ENCODE data around the gene CPM.
A peak's percentile ranks its signal among the peaks of the same experiment; 100 is the strongest.

The CPM gene

GRCh38 chr12:68956466-68956865 lies 23.5 kb upstream of the CPM start:
- DNase-seq (ENCODE audit: low read depth), result no peak

GRCh38 chr12:68954811-68955210 lies 21.8 kb upstream of the CPM start:
- DNase-seq (ENCODE audit: low read depth), result no peak

GRCh38 chr12:68953536-68953935 lies 20.6 kb upstream of the CPM start:
- DNase-seq (ENCODE audit: low read depth), result no peak

GRCh38 chr12:68951652-68952051 lies 18.7 kb upstream of the CPM start:
- DNase-seq (ENCODE audit: low read depth), result no peak

- DNase-seq (ENCODE audit: low read depth), result no peak
These were observed 17.5 kb upstream of the CPM start for GRCh38 chr12:68950511-68950910.

GRCh38 chr12:68945255-68945654 lies 12.3 kb upstream of the CPM start:
- no peak for DNase-seq (ENCODE audit: low read depth)

GRCh38 chr12:68944296-68945076 lies 11.5 kb upstream of the CPM start:
- no peak for DNase-seq (ENCODE audit: low read depth)

- DNase-seq (ENCODE audit: low read depth), result no peak
These were observed 10.9 kb upstream of the CPM start for GRCh38 chr12:68943848-68944247.

GRCh38 chr12:68940731-68941130 lies 7.8 kb upstream of the CPM start:
- DNase-seq (ENCODE audit: low read depth), result no peak

- no peak for DNase-seq (ENCODE audit: low read depth)
These were observed 6.5 kb upstream of the CPM start for GRCh38 chr12:68939505-68939904.

- DNase-seq (ENCODE audit: low read depth), result no peak
These were observed 1.4 kb upstream of the CPM start for GRCh38 chr12:68934392-68934791.

- no peak for DNase-seq (ENCODE audit: low read depth)
These were observed 627 bp downstream of the CPM start for GRCh38 chr12:68932128-68932960.

GRCh38 chr12:68930178-68930577 lies 2.8 kb downstream of the CPM start:
- no peak for DNase-seq (ENCODE audit: low read depth)

- peak; percentile 66 for DNase-seq (ENCODE audit: low read depth)
These were observed 8.4 kb downstream of the CPM start for GRCh38 chr12:68924546-68924945.

GRCh38 chr12:68919581-68920239 lies 13.3 kb downstream of the CPM start:
- DNase-seq (ENCODE audit: low read depth), result no peak

GRCh38 chr12:68918960-68919359 lies 14.0 kb downstream of the CPM start:
- DNase-seq (ENCODE audit: low read depth), result no peak

GRCh38 chr12:68915055-68915454 lies 17.9 kb downstream of the CPM start:
- peak; percentile 92 for DNase-seq (ENCODE audit: low read depth)

GRCh38 chr12:68913682-68914081 lies 19.3 kb downstream of the CPM start:
- DNase-seq (ENCODE audit: low read depth), result no peak

GRCh38 chr12:68912916-68913315 lies 20.1 kb downstream of the CPM start:
- no peak for DNase-seq (ENCODE audit: low read depth)

GRCh38 chr12:68911197-68911718 lies 21.7 kb downstream of the CPM start:
- DNase-seq (ENCODE audit: low read depth), result no peak

- peak; percentile 39 for DNase-seq (ENCODE audit: low read depth)
These were observed 22.8 kb downstream of the CPM start for GRCh38 chr12:68910128-68910527.

- no peak for DNase-seq (ENCODE audit: low read depth)
These were observed 24.9 kb downstream of the CPM start for GRCh38 chr12:68908076-68908475.

GRCh38 chr12:68905733-68906132 lies 27.2 kb downstream of the CPM start:
- DNase-seq (ENCODE audit: low read depth), result no peak

Data from EH (cell line).